ENCODE data around the gene DDX17. TPM values are rescaled to one million over a fixed set of nuclear protein-coding genes. Genes with fewer than 3 reads are reported as not detected.

The DDX17 gene
- total RNA-seq, 1 donor from 2014 or later = 612 TPM

DNA sequence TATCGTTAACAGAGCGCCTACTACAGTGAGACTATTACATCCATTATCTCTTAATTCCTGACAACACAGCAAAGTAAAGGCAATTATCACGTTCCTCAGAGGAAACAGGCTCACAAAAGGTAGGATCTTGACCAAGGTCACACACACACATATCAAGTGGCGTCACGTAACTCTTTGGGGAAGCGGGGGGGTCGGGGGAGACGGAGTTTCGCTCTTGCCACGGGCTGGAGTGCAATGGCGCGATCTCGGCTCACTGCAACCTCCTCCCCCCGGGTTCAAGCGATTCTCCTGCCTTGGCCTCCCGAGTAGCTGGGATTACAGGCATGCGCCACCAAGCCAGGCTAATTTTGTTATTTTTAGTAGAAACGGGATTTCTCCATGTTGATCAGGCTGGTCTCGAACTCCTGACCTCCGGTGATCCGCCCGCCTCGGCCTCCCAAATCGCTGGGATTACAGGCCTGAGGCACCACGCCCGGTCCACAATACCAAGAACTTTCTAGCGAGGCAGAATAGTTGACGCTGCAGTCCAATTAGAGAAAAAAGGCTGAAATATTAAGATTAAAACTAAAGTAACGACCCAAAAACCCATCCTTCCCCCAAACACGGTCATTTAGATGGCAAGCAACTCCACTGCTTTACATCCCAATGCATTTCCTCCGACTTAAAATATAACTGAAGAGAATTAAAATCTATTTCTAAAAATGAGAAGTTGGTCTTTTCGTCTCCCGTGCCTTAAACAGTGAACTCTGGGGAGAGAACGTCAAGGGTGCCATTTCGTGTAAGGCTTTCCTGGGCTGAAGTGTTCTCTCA lies 1.2 kb downstream of the DDX17 start:
- ATAC-seq (ENCODE audit: low read depth) (no peak), DNase-seq (peak; percentile 40)
- H3K36me3 Mint-ChIP-seq (ENCODE audit: low read depth) = peaks cover 61% of the 10 kb centered on the region
- H3K27me3 Mint-ChIP-seq = no peaks in the 10 kb centered on the region
- peak overlapping the region; percentile 93 for H3K4me3 Mint-ChIP-seq
- peaks cover 48% of the 10 kb centered on the region for H3K4me1 Mint-ChIP-seq
- intact Hi-C loops (cut with micrococcal nuclease) = loop anchor here (2.0 to 5.0 kb wide), 2 partner anchors 14 to 188 kb away; partner anchors contain the start of gene CSNK1E
- TF ChIP-seq, protein P1, sequence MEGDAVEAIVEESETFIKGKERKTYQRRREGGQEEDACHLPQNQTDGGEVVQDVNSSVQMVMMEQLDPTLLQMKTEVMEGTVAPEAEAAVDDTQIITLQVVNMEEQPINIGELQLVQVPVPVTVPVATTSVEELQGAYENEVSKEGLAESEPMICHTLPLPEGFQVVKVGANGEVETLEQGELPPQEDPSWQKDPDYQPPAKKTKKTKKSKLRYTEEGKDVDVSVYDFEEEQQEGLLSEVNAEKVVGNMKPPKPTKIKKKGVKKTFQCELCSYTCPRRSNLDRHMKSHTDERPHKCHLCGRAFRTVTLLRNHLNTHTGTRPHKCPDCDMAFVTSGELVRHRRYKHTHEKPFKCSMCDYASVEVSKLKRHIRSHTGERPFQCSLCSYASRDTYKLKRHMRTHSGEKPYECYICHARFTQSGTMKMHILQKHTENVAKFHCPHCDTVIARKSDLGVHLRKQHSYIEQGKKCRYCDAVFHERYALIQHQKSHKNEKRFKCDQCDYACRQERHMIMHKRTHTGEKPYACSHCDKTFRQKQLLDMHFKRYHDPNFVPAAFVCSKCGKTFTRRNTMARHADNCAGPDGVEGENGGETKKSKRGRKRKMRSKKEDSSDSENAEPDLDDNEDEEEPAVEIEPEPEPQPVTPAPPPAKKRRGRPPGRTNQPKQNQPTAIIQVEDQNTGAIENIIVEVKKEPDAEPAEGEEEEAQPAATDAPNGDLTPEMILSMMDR (IDR thresholded peaks at IDR 0.05) = no peak
- H3K27ac Mint-ChIP-seq = peak overlapping the region; percentile 94
- ChIA-PET CTCF (no interaction called here), POLR2A (no interaction called here)
- H3K9me3 Mint-ChIP-seq = no peaks in the 10 kb centered on the region

DNA sequence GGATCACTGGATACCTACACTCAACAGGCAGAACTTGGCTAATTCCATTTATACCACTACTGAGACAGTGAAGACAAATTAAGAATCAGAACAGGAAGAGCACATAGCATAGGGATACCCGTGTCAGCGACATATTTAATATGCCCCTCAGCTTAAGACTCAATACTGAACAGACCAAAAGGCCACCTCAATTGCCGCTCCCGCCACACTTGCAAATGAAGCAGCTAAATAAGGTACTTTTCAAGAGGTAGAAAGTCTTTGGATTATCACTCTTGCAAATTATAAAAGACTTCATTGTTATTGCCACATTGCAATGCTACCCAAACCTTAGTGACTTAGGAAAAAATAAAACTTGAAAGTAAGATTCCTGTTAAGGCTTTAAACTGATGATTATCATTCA lies 3.1 kb downstream of the DDX17 start:
- ChIA-PET CTCF (interaction anchor here (1.6 to 1.9 kb wide), 2 partner anchors 68 to 451 kb away, joined by 6 to 7 read pairs; no protein-coding TSS in a partner anchor), POLR2A (interaction anchor here (0.9 to 1.7 kb wide), 8 partner anchors 8 to 154 kb away, joined by 3 to 8 read pairs (median 5); partner anchors contain the start of genes CBY1 and FAM227A)
- no peak for ATAC-seq (ENCODE audit: low read depth)
- H3K4me1 Mint-ChIP-seq = peaks cover 51% of the 10 kb centered on the region
- TF ChIP-seq, protein P1 (IDR thresholded peaks at IDR 0.05) = no peak
- H3K4me3 Mint-ChIP-seq = peak overlapping the region; percentile 93
- intact Hi-C loops (cut with micrococcal nuclease) = no loop called here
- no peaks in the 10 kb centered on the region for H3K27me3 Mint-ChIP-seq
- H3K9me3 Mint-ChIP-seq = no peaks in the 10 kb centered on the region
- peaks cover 80% of the 10 kb centered on the region for H3K36me3 Mint-ChIP-seq (ENCODE audit: low read depth)
- peak overlapping the region; percentile 36 for H3K27ac Mint-ChIP-seq
- DNase-seq = no peak

DNA sequence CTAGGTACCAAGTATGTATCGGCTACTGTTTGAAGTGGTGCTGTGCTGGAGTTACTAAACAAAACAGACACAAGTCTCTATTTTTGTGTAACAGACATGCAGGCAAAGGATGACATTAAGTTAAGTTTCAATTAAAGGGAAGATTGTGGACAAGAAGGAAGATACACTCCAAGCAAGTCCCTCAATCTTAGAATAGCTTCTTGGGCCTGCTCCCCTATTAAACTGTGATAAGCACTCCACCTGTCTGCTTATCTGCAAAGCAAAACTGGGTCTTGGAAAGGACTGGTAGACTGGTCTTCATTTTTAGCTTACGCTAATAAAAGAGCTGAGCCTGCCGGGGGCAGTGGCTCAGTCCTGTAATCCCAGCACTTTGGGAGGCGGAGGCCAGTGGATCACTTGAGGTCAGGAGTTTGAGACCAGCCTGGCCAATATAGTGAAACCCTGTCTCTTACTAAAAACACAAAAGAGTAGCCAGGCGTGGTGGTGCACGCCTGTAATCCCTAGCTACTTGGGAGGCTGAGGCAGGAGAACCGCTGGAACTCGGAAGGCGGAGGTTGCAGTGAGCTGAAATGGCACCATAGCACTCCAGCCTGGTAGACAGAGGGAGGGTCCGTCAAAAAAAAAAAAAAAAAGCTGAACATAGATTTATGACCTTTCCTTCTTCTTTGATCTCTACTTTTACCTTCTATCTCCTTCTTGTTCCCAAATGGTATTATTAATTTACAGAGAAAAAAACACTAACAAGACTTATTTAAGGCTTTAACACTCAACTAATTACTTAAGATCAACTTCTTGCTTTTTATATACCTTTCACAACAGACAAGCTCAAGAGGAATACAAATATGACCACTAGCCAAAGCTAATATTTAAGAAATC lies 4.1 kb downstream of the DDX17 start:
- peaks cover 51% of the 10 kb centered on the region for H3K4me1 Mint-ChIP-seq
- H3K27me3 Mint-ChIP-seq = no peaks in the 10 kb centered on the region
- TF ChIP-seq, protein P1 (IDR thresholded peaks at IDR 0.05) = no peak
- POLR2A ChIA-PET = interaction anchor here (0.5 to 1.7 kb wide), 11 partner anchors 9 to 450 kb away, joined by 3 to 8 read pairs (median 3); partner anchors contain the start of genes CBY1 and FAM227A
- intact Hi-C loops (cut with micrococcal nuclease) = no loop called here
- H3K9me3 Mint-ChIP-seq = no peaks in the 10 kb centered on the region
- CTCF ChIA-PET = interaction anchor here (1.6 to 1.9 kb wide), 2 partner anchors 69 to 450 kb away, joined by 6 to 7 read pairs; no protein-coding TSS in a partner anchor
- peaks cover 85% of the 10 kb centered on the region for H3K36me3 Mint-ChIP-seq (ENCODE audit: low read depth)
- no peak for ATAC-seq (ENCODE audit: low read depth)
- H3K4me3 Mint-ChIP-seq = peak overlapping the region; percentile 93
- no peak overlapping the region for H3K27ac Mint-ChIP-seq
- DNase-seq = no peak

DNA sequence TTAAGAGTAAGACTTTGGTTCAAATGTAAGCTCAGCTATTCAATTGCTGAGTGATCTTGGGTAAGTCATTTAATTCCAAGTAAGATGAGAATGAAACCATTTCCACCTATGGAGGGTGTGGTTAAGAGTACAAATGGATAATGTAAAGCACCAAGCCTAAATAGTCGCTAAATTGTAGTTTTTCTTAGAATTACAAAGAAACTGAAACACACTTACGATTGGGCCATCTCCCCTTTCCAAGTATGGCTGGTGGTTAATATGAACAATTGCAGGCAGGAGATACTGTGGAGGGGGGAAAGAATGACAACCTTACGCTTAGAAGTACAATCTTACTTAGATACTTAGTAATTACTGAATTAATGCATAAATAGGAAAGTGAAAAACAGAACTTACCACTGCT lies 8.2 kb downstream of the DDX17 start:
- TF ChIP-seq, protein P1 (IDR thresholded peaks at IDR 0.05) = no peak
- H3K4me1 Mint-ChIP-seq = peaks cover 24% of the 10 kb centered on the region

More for the DNA sequence above, 8.2 kb downstream of the DDX17 start:
- Mint-ChIP-seq H3K36me3 (ENCODE audit: low read depth) (peaks cover 89% of the 10 kb centered on the region), H3K9me3 (no peaks in the 10 kb centered on the region), H3K27ac (no peak overlapping the region), H3K4me3 (no peak overlapping the region), H3K27me3 (no peaks in the 10 kb centered on the region)
- POLR2A ChIA-PET = interaction anchor here (0.6 to 1.8 kb wide), 5 partner anchors 8 to 788 kb away, joined by 3 to 6 read pairs (median 5); partner anchors contain the start of gene KDELR3
- ATAC-seq (ENCODE audit: low read depth) (no peak), DNase-seq (no peak)
- CTCF ChIA-PET = no interaction called here
- intact Hi-C loops (cut with micrococcal nuclease) = no loop called here

Data from activated B cell treated with CpG ODN at 0.5 μM for 24 hours (primary cell).